GM12875 (cell line): Measurements from ENCODE around the gene XPR1.

Experiments
- H3K4me3 ChIP-seq: one replicate; pipeline ENCODE4 v1.5.1; 2011; ENCODE audit warnings: low read depth, low read length, control low read depth
- CTCF ChIP-seq: IDR thresholded peaks from 2 replicates; pipeline ENCODE4 v1.5.1; 2011; ENCODE audit warnings: low read depth, mild to moderate bottlenecking, control low read depth, inconsistent platforms, low read length, moderate library complexity, borderline replicate concordance; ENCODE audit not compliant: insufficient read depth

XPR1 gene

GRCh38 chr1:180924939-180925338, 293.1 kb downstream of the XPR1 start:
- no peak overlapping the region for H3K4me3 ChIP-seq
- TF ChIP-seq CTCF: no peak

DNA sequence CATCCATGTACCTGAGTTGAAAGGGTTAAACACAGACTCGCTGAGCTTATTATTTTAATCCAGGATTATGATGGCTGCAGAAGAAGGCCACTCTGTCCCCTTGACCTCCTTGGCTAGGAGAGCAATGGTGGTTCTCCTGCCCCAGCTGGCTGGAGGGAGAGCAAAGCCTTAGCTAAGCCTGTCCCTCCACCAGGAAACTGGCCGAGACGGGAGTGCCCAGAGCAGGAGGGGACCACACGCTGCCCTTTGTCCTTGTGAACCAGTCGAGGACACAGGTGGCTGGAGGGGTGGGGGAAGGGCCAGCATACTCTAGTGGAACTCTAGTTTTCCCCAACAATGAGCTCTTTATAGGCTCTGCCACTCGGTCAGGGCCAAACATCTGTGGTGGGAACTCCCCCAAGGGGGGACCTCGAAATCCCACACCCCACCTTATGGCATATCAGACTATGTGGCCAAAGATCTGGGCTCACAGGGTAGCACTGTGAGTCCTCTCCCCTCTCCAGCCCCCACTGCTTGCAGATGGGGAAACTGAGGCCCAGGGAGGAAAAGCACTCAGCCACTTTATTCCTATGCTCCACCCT, 293.7 kb downstream of the XPR1 start:
- H3K4me3 ChIP-seq: no peak overlapping the region
- no peak for TF ChIP-seq CTCF

- no peak for TF ChIP-seq CTCF
- H3K4me3 ChIP-seq: no peak overlapping the region
These were observed 294.6 kb downstream of the XPR1 start for GRCh38 chr1:180926164-180926981.

DNA sequence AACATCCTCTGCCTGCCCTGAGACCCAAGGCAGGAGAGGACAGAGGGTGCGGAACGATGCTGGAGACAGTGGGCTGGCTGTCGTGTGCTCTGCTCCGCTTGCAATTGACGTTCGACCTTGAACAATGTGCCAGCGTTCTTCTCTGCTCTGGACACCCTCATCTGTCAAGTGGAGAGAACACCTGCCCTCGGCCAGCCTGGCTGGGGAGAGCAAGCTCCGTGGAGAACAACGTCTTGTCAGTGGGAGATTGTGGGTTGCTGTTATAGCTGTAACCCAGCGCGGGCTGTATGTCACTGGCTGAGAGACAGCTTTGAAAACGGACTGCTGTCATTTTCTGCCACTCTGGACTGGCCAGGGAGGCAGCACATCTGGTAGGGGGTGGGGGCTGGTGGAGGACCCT, 295.5 kb downstream of the XPR1 start:
- no peak for TF ChIP-seq CTCF
- no peak overlapping the region for H3K4me3 ChIP-seq

DNA sequence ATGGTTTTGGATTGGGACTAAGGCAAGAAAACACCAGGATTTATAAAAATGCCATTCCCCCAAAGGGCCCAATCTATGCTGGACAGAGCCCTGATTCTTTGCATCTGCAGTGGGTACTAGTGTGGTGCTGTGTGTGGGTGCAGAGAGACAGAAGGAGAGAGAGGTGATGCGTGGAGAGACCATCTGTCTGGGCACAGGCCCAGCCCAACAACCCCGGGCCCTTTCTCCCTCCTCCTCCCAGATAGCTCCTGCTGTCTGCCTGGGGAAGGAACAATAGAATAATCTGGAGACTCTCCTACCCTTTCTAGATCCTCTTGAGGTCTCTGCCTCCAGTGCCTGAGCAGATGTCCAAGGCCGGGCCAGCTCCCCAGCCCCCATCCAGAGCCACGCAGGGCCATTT, 296.0 kb downstream of the XPR1 start:
- H3K4me3 ChIP-seq: no peak overlapping the region
- no peak for TF ChIP-seq CTCF

- no peak overlapping the region for H3K4me3 ChIP-seq
- no peak for TF ChIP-seq CTCF
These were observed 296.8 kb downstream of the XPR1 start for GRCh38 chr1:180928331-180929230.
